ENCODE results near the gene ITPKB.
"Not testable (repeated sequence)": the region's sequence is repeated elsewhere in the genome, so short reads cannot be mapped to it uniquely, and the experiment has no call there.

Gene ITPKB

GRCh38 chr1:226605318-226605950 lies 133.6 kb downstream of the ITPKB start:
- Histone ChIP-seq H3K36me3 (ENCODE audit: insufficient read depth, low read length) (no peaks in the 10 kb centered on the region), H3K4me3 (ENCODE audit: low read length) (no peak overlapping the region), H2AFZ (ENCODE audit: low read depth, low read length) (no peak overlapping the region), H3K4me1 (ENCODE audit: insufficient read depth, low read length) (no peaks in the 10 kb centered on the region), H3K9me3 (ENCODE audit: low read length) (no peaks in the 10 kb centered on the region), H3K27me3 (ENCODE audit: insufficient read depth, low read length) (peaks cover 37% of the 10 kb centered on the region)

DNA sequence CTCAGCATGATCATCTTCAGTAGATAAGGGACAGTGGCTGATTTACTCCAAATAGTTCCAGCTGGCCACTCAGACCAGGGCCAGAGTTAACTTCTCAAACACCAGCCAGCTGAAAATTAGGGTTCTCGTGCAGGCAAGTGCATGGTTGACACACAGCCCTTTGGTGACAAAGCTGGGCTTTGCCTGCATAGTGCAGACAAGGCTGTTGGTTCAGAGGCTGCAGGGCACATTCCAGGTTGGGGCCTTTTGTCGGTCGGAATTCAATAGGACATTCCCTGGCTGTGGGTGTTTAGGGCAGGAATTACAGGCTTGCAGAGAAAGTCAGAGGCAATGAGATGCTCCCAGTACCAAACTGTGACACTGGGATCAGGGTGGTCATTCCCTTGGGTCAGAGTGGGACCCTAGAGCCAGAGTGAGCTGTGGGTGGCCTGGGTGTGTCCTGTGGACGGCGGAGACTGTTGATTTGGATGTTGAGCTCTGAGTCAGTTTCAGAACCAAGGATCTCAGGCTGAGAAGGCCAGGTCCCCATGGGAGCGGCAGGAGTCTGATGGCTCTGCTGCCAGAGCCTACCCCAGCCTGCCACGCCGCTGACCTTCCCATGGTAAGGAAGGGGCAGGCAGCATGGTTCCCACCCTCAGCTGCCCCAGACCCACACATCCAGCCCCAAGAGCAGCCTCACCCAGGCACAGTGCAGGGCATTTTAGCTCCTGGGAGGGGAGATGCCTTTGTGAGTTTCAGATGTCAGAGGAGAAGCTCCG lies 134.3 kb downstream of the ITPKB start:
- no peaks in the 10 kb centered on the region for H3K9me3 ChIP-seq (ENCODE audit: low read length)
- peaks cover 32% of the 10 kb centered on the region for H3K27me3 ChIP-seq (ENCODE audit: insufficient read depth, low read length)
- no peaks in the 10 kb centered on the region for H3K4me1 ChIP-seq (ENCODE audit: insufficient read depth, low read length)
- H3K36me3 ChIP-seq (ENCODE audit: insufficient read depth, low read length) = no peaks in the 10 kb centered on the region
- no peak overlapping the region for H2AFZ ChIP-seq (ENCODE audit: low read depth, low read length)
- no peak overlapping the region for H3K4me3 ChIP-seq (ENCODE audit: low read length)

DNA sequence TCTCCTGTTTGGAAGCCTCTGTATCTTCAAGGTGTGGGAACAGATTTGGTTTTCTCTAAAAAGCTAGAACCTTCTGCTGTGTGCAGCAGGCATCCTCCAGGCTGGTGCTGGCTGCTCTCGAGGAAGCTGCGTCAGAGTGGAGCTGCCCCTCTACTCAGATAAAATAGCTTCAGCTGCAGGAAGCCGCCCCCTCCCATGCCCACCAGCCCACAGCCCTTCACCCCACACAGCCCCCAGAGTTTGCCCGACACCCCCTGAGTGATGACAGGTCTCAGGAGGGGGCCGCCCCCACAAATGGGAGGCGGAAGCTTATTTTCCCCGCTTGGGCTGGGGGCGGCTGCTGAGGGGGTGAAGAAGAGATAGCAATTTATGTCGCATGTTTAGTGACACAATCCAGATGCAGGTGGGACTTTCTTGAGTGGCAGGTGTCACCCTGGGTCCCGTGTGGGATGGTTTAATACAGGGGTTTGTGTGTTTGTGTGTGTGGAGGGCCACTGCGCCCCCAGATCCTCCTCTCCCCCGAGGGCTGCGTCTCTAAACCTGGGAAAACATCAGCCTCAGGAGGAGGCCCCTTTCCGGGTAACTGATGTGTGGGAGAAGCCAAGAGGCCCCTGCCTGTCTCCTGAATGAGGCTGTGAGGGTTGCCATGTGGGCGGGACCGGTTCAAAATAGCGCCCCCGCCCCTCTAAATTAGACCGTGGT lies 135.1 kb downstream of the ITPKB start:
- H3K4me1 ChIP-seq (ENCODE audit: insufficient read depth, low read length) = no peaks in the 10 kb centered on the region
- no peak overlapping the region for H2AFZ ChIP-seq (ENCODE audit: low read depth, low read length)
- H3K4me3 ChIP-seq (ENCODE audit: low read length) = no peak overlapping the region
- no peaks in the 10 kb centered on the region for H3K36me3 ChIP-seq (ENCODE audit: insufficient read depth, low read length)
- H3K9me3 ChIP-seq (ENCODE audit: low read length) = no peaks in the 10 kb centered on the region
- H3K27me3 ChIP-seq (ENCODE audit: insufficient read depth, low read length) = peaks cover 31% of the 10 kb centered on the region

DNA sequence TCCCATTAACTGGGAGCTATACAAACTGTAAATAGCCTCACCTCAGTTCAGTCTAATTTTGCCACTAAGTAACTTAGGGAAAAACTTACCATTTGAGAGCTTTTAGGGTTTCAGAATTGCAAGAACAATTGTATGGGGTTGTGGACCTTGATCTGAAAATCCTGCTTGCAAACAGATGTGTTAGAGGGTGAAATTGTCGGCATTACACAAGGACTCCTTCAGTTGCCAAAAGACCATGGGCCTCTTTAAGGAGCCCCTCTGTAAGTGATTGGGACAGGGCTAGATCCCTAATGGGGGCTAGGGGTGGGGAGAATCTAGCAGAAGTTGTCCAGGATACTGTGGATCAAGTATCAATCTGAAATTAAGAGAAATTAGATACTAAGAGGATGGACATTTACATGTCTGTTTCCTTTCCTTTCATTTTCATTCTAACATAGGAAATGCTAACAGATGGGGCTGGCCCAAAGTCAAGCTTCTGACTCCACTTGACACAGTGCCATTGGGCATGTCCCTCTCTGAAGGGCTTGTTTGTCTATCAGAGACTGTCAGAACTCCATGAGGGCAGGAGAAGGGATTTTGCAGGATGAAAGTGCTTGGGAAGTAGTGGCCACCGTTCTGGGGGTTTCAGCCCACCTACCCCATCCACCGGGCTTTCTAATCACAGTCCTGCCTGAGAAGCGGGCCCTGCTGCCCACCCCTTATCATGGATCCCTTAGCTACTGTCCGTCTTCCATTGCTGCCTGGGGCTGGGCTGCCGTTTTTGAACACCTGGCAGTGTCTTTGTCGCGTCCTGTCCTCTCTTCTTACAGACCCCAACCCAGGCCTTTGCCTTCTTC lies 135.8 kb downstream of the ITPKB start:
- H2AFZ ChIP-seq (ENCODE audit: low read depth, low read length) = no peak overlapping the region
- peaks cover 31% of the 10 kb centered on the region for H3K27me3 ChIP-seq (ENCODE audit: insufficient read depth, low read length)
- no peak overlapping the region for H3K4me3 ChIP-seq (ENCODE audit: low read length)
- H3K9me3 ChIP-seq (ENCODE audit: low read length) = no peaks in the 10 kb centered on the region
- H3K36me3 ChIP-seq (ENCODE audit: insufficient read depth, low read length) = no peaks in the 10 kb centered on the region
- no peaks in the 10 kb centered on the region for H3K4me1 ChIP-seq (ENCODE audit: insufficient read depth, low read length)

DNA sequence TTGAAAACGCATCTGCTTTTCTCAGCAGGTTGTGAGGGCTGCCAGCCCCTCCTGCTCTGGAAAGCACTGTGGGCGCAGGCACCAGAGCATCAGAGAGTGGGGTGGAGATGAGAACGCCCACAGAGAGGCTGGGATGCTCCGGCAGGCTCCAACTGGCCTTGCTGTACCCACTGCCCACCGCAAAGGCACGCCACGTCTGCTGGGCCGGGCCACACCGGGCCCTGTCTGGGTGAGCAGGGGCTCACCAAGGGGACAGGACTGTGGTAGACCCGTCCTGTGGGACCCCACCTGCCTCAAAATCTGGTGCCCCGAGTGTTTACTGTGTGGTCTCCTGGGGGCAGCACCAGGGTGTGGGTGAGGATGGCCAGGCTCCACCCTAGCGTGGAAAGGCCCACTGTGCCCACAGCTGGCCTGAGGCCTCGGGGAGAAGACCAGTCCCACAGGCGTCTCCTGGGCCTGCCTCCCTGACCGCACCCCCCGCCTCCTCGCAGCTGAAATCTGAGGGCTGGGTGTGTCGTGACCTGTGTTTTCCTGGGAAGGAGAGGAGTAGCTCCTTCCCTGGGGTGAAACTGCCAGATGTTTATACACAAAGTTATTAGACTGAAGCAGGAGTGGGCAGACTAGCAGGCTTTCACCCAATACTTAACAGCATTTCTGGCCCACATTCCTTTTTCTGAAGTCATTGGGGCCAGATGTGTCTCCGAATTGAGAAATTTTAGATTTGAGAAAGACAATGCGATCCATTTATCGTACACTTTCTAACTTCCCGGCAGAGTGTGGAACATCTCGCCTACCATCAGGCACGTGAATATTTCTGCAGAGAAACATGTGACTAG lies 136.7 kb downstream of the ITPKB start:
- Histone ChIP-seq H3K4me3 (ENCODE audit: low read length) (no peak overlapping the region), H3K36me3 (ENCODE audit: insufficient read depth, low read length) (no peaks in the 10 kb centered on the region), H3K4me1 (ENCODE audit: insufficient read depth, low read length) (no peaks in the 10 kb centered on the region), H3K27me3 (ENCODE audit: insufficient read depth, low read length) (peaks cover 25% of the 10 kb centered on the region), H3K9me3 (ENCODE audit: low read length) (no peaks in the 10 kb centered on the region), H2AFZ (ENCODE audit: low read depth, low read length) (no peak overlapping the region)

DNA sequence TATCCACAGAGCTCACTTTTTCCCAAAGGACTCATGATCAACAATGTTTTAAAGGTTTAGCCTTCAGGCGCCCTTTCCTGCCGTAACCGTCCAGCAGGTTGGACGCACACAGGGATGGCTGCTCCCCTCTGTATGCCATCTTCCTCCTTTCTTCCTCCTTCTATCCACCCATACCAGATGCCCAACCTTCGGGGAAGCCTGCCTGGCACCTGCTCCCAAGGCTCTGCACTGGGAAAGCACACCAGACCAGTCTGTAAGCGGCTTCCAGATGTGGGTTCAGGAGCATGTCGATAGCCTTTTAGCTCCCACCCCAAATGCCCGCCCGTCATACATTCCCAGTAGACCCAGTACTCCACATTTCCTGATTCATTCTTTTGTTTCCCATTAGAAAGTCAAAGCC lies 137.6 kb downstream of the ITPKB start:
- Histone ChIP-seq H3K9me3 (ENCODE audit: low read length) (no peaks in the 10 kb centered on the region), H3K4me1 (ENCODE audit: insufficient read depth, low read length) (no peaks in the 10 kb centered on the region), H2AFZ (ENCODE audit: low read depth, low read length) (no peak overlapping the region), H3K4me3 (ENCODE audit: low read length) (no peak overlapping the region), H3K36me3 (ENCODE audit: insufficient read depth, low read length) (no peaks in the 10 kb centered on the region), H3K27me3 (ENCODE audit: insufficient read depth, low read length) (peaks cover 15% of the 10 kb centered on the region)

DNA sequence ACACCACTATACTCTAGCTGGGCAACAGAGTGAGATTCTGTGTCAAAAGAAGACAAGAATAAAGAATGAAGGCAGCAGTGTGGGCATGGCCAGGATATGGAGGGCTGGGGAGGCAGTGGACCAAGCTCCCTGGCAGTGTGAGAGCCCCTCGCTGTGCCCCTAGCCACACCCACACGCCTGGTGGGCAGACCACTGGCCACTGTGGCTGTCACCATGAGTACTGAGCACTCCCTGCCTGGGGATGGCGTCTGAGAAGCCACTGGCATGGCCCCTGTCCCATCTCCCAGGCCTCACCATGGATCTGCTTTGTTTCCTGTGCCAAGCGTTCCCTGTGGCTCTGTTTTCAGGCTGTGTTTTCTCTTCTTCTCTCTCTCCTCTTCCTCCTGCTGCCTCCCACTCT lies 138.8 kb downstream of the ITPKB start:
- Histone ChIP-seq H3K27me3 (ENCODE audit: insufficient read depth, low read length) (peaks cover 5% of the 10 kb centered on the region), H3K4me3 (ENCODE audit: low read length) (no peak overlapping the region), H3K9me3 (ENCODE audit: low read length) (no peaks in the 10 kb centered on the region), H3K4me1 (ENCODE audit: insufficient read depth, low read length) (no peaks in the 10 kb centered on the region), H2AFZ (ENCODE audit: low read depth, low read length) (no peak overlapping the region), H3K36me3 (ENCODE audit: insufficient read depth, low read length) (no peaks in the 10 kb centered on the region)

GRCh38 chr1:226599636-226600238 lies 139.3 kb downstream of the ITPKB start:
- Histone ChIP-seq H3K9me3 (ENCODE audit: low read length) (no peaks in the 10 kb centered on the region), H3K36me3 (ENCODE audit: insufficient read depth, low read length) (no peaks in the 10 kb centered on the region), H3K4me3 (ENCODE audit: low read length) (no peak overlapping the region), H3K27me3 (ENCODE audit: insufficient read depth, low read length) (peaks cover 8% of the 10 kb centered on the region), H3K4me1 (ENCODE audit: insufficient read depth, low read length) (no peaks in the 10 kb centered on the region), H2AFZ (ENCODE audit: low read depth, low read length) (no peak overlapping the region)

DNA sequence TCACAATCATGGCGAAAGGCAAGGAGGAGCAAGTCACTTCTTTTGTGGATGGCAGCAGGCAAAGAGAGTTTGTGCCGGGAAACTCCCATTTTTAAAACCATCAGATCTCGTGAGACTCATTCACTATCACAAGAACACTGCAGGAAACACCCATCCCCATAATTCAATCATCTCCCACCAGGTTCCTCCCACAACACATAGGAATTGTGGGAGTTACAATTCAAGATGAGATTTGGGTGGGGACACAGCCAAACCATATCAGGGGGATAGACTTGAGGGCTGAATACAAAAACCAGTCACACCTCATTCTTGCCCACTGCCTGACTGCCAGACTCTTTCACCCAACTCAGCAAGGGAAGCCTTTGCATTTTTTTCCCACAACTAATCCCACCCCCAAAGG lies 140.1 kb downstream of the ITPKB start:
- H2AFZ ChIP-seq (ENCODE audit: low read depth, low read length); H3K9me3 ChIP-seq (ENCODE audit: low read length); H3K36me3 ChIP-seq (ENCODE audit: insufficient read depth, low read length); H3K4me3 ChIP-seq (ENCODE audit: low read length); H3K4me1 ChIP-seq (ENCODE audit: insufficient read depth, low read length): not testable (repeated sequence)
- H3K27me3 ChIP-seq (ENCODE audit: insufficient read depth, low read length) = peaks cover 10% of the 10 kb centered on the region

GRCh38 chr1:226598455-226598849 lies 140.6 kb downstream of the ITPKB start:
- Histone ChIP-seq H3K4me3 (ENCODE audit: low read length) (no peak overlapping the region), H3K4me1 (ENCODE audit: insufficient read depth, low read length) (no peaks in the 10 kb centered on the region), H3K36me3 (ENCODE audit: insufficient read depth, low read length) (no peaks in the 10 kb centered on the region), H3K9me3 (ENCODE audit: low read length) (no peaks in the 10 kb centered on the region), H3K27me3 (ENCODE audit: insufficient read depth, low read length) (peaks cover 15% of the 10 kb centered on the region), H2AFZ (ENCODE audit: low read depth, low read length) (no peak overlapping the region)

- Histone ChIP-seq H3K4me3 (ENCODE audit: low read length) (no peak overlapping the region), H3K27me3 (ENCODE audit: insufficient read depth, low read length) (peaks cover 12% of the 10 kb centered on the region), H3K9me3 (ENCODE audit: low read length) (no peaks in the 10 kb centered on the region), H3K4me1 (ENCODE audit: insufficient read depth, low read length) (no peaks in the 10 kb centered on the region), H3K36me3 (ENCODE audit: insufficient read depth, low read length) (no peaks in the 10 kb centered on the region), H2AFZ (ENCODE audit: low read depth, low read length) (no peak overlapping the region)
Measured at GRCh38 chr1:226597616-226598454, 141.2 kb downstream of the ITPKB start.
